WTC11 (cell line): Measurements from ENCODE around the gene RASAL2.
"Not testable (repeated sequence)": the region's sequence is repeated elsewhere in the genome, so short reads cannot be mapped to it uniquely, and the experiment has no call there.

ENCODE experiments used
- ATF2 ChIP-seq: sonication (generic); formaldehyde crosslinking; IDR thresholded peaks from 2 replicates; pipeline ENCODE4 v1.8.1; 2022; ENCODE audit warnings: low read depth, missing genetic modification reagents, borderline replicate concordance
- CTCF ChIP-seq: fragments of 200-600 bp; IDR thresholded peaks from 2 replicates; pipeline ENCODE4 v1.8.0; 2022; ENCODE audit warnings: antibody characterized with exemption
- ETV6 ChIP-seq: sonication (generic); formaldehyde crosslinking; IDR thresholded peaks from 2 replicates; pipeline ENCODE4 v1.8.1; 2022; ENCODE audit warnings: mild to moderate bottlenecking, missing genetic modification reagents
- FOXP4 ChIP-seq: sonication (generic); formaldehyde crosslinking; IDR thresholded peaks from 2 replicates; pipeline ENCODE4 v1.8.0; 2022; ENCODE audit warnings: mild to moderate bottlenecking, missing genetic modification reagents
- KAT7 ChIP-seq: sonication (generic); formaldehyde crosslinking; IDR thresholded peaks from 2 replicates; pipeline ENCODE4 v1.8.1; 2023; ENCODE audit warnings: missing genetic modification reagents, mild to moderate bottlenecking, borderline replicate concordance
- NR3C1 ChIP-seq: sonication (generic); formaldehyde crosslinking; conservative IDR thresholded peaks from 2 replicates; pipeline ENCODE4 v1.8.1; 2023; ENCODE audit warnings: low read depth, mild to moderate bottlenecking, missing genetic modification reagents
- TEAD4 ChIP-seq: sonication (generic); formaldehyde crosslinking; IDR thresholded peaks from 2 replicates; pipeline ENCODE4 v1.8.0; 2022; ENCODE audit warnings: mild to moderate bottlenecking, missing genetic modification reagents
- TP53 ChIP-seq: sonication (generic); formaldehyde crosslinking; IDR thresholded peaks from 2 replicates; pipeline ENCODE4 v1.8.1; 2023; ENCODE audit warnings: mild to moderate bottlenecking, missing genetic modification reagents
- USF1 ChIP-seq: sonication (generic); formaldehyde crosslinking; IDR thresholded peaks from 2 replicates; pipeline ENCODE4 v1.8.0; 2022; ENCODE audit warnings: mild to moderate bottlenecking, missing genetic modification reagents
- USF2 ChIP-seq: sonication (generic); formaldehyde crosslinking; IDR thresholded peaks from 2 replicates; pipeline ENCODE4 v1.8.1; 2023; ENCODE audit warnings: mild to moderate bottlenecking, missing genetic modification reagents, moderate library complexity
- ZNF263 ChIP-seq: sonication (generic); formaldehyde crosslinking; IDR thresholded peaks from 2 replicates; pipeline ENCODE4 v1.8.1; 2022; ENCODE audit warnings: low read depth, mild to moderate bottlenecking, moderate library complexity, missing genetic modification reagents
- TF ChIP-seq, protein P1 (sequence below): sonication (generic); formaldehyde crosslinking; IDR thresholded peaks from 2 replicates; pipeline ENCODE4 v1.8.0; 2022; ENCODE audit warnings: mild to moderate bottlenecking, missing genetic modification reagents
- TF ChIP-seq, protein P2 (sequence below): sonication (generic); formaldehyde crosslinking; IDR thresholded peaks from 2 replicates; pipeline ENCODE4 v1.8.0; 2023; ENCODE audit warnings: mild to moderate bottlenecking, missing genetic modification reagents
- TF ChIP-seq, protein P3 (sequence below): sonication (generic); formaldehyde crosslinking; IDR thresholded peaks from 2 replicates; pipeline ENCODE4 v1.8.0; 2022; ENCODE audit warnings: missing genetic modification reagents

DNA sequence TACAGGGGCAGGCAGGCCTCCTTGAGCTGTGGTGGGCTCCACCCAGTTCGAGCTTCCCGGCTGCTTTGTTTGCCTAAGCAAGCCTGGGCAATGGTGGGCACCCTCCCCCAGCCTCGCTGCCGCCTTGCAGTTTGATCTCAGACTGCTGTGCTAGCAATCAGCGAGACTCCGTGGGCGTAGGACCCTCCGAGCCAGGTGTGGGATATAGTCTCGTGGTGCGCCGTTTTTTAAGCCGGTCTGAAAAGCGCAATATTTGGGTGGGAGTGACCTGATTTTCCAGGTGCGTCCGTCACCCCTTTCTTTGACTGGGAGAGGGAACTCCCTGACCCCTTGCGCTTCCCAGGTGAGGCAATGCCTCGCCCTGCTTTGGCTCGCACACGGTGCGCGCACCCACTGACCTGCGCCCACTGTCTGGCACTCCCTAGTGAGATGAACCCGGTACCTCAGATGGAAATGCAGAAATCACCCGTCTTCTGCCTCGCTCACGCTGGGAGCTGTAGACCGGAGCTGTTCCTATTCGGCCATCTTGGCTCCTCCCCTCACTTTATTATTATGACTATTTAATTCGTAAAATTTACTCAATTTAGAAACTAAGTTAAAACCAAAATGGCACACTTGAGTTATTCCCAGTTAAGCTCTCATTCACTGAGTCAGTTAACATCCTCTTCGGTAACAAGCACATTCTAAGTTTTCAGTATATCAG is 226.5 kb downstream of the RASAL2 start:
- TF ChIP-seq CTCF; USF1 (CRISPR knock-in tag); USF2 (CRISPR knock-in tag); ATF2 (CRISPR knock-in tag); ZNF263 (CRISPR knock-in tag); KAT7 (CRISPR knock-in tag); TEAD4 (CRISPR knock-in tag); FOXP4 (CRISPR knock-in tag); ETV6 (CRISPR knock-in tag); TP53 (CRISPR knock-in tag); NR3C1 (CRISPR knock-in tag): not testable (repeated sequence)
- TF ChIP-seq, protein P1, sequence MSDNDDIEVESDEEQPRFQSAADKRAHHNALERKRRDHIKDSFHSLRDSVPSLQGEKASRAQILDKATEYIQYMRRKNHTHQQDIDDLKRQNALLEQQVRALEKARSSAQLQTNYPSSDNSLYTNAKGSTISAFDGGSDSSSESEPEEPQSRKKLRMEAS, result peak; percentile 30; the same call in 1 of the 2 replicates
- TF ChIP-seq, protein P2, sequence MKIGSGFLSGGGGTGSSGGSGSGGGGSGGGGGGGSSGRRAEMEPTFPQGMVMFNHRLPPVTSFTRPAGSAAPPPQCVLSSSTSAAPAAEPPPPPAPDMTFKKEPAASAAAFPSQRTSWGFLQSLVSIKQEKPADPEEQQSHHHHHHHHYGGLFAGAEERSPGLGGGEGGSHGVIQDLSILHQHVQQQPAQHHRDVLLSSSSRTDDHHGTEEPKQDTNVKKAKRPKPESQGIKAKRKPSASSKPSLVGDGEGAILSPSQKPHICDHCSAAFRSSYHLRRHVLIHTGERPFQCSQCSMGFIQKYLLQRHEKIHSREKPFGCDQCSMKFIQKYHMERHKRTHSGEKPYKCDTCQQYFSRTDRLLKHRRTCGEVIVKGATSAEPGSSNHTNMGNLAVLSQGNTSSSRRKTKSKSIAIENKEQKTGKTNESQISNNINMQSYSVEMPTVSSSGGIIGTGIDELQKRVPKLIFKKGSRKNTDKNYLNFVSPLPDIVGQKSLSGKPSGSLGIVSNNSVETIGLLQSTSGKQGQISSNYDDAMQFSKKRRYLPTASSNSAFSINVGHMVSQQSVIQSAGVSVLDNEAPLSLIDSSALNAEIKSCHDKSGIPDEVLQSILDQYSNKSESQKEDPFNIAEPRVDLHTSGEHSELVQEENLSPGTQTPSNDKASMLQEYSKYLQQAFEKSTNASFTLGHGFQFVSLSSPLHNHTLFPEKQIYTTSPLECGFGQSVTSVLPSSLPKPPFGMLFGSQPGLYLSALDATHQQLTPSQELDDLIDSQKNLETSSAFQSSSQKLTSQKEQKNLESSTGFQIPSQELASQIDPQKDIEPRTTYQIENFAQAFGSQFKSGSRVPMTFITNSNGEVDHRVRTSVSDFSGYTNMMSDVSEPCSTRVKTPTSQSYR (CRISPR knock-in tag), result not testable (repeated sequence)
- TF ChIP-seq, protein P3, sequence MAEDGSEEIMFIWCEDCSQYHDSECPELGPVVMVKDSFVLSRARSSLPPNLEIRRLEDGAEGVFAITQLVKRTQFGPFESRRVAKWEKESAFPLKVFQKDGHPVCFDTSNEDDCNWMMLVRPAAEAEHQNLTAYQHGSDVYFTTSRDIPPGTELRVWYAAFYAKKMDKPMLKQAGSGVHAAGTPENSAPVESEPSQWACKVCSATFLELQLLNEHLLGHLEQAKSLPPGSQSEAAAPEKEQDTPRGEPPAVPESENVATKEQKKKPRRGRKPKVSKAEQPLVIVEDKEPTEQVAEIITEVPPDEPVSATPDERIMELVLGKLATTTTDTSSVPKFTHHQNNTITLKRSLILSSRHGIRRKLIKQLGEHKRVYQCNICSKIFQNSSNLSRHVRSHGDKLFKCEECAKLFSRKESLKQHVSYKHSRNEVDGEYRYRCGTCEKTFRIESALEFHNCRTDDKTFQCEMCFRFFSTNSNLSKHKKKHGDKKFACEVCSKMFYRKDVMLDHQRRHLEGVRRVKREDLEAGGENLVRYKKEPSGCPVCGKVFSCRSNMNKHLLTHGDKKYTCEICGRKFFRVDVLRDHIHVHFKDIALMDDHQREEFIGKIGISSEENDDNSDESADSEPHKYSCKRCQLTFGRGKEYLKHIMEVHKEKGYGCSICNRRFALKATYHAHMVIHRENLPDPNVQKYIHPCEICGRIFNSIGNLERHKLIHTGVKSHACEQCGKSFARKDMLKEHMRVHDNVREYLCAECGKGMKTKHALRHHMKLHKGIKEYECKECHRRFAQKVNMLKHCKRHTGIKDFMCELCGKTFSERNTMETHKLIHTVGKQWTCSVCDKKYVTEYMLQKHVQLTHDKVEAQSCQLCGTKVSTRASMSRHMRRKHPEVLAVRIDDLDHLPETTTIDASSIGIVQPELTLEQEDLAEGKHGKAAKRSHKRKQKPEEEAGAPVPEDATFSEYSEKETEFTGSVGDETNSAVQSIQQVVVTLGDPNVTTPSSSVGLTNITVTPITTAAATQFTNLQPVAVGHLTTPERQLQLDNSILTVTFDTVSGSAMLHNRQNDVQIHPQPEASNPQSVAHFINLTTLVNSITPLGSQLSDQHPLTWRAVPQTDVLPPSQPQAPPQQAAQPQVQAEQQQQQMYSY (CRISPR knock-in tag), result not testable (repeated sequence)
